Keratinocyte (primary cell): ENCODE data around the gene NEU2. TPM values are rescaled to one million over a fixed set of nuclear protein-coding genes. Genes with fewer than 3 reads are reported as not detected.

Experiments used
- DNase-seq: peaks from one replicate; pipeline ENCODE4 v3.0.0-alpha.2; 2011; ENCODE audit warnings: low read depth, missing footprints, low spot score
- FAIRE-seq: peaks from 2 replicates; lab custom pipeline; 2011; peaks lifted over from hg19 to GRCh38; lab: Jason Lieb, UNC
- H2AFZ ChIP-seq: 2 replicates; pipeline ENCODE4 v1.6.0; 2012; ENCODE audit warnings: low read length, control low read depth, inconsistent platforms; ENCODE audit not compliant: control insufficient read depth
- H3K27ac ChIP-seq: 2 replicates; pipeline ENCODE4 v1.5.1; 2011; ENCODE audit warnings: low read length; ENCODE audit not compliant: control insufficient read depth, insufficient read depth
- H3K27me3 ChIP-seq: 3 replicates; pipeline ENCODE4 v1.6.0; 2011; ENCODE audit warnings: low read length; ENCODE audit not compliant: control insufficient read depth, insufficient read depth; ENCODE audit errors: extremely low read depth
- H3K36me3 ChIP-seq, 2 experiments: 2 replicates in 1 of 2; 3 replicates in 1 of 2; pipeline ENCODE4 v1.5.1; 2011; ENCODE audit warnings: low read length in 2 of 2, mild to moderate bottlenecking in 1 of 2; ENCODE audit not compliant: control insufficient read depth in 2 of 2, insufficient read depth in 2 of 2; ENCODE audit errors: extremely low read depth in 1 of 2
- H3K4me1 ChIP-seq: 3 replicates; pipeline ENCODE4 v1.5.1; 2011; ENCODE audit warnings: low read length; ENCODE audit not compliant: control insufficient read depth, insufficient read depth; ENCODE audit errors: extremely low read depth
- H3K4me2 ChIP-seq: 3 replicates; pipeline ENCODE4 v1.6.0; 2011; ENCODE audit warnings: low read depth, low read length; ENCODE audit not compliant: control insufficient read depth, insufficient read depth; ENCODE audit errors: extremely low read depth
- H3K4me3 ChIP-seq, 3 experiments: fragments of 200-600 bp in 1 of 3; sonication (generic) in 1 of 3; 2 replicates in 2 of 3; 3 replicates in 1 of 3; pipeline ENCODE4 v1.5.1; 2011 to 2016; ENCODE audit warnings: low read length in 3 of 3, mild to moderate bottlenecking in 3 of 3, control low read depth in 2 of 3, inconsistent platforms in 1 of 3, low read depth in 1 of 3, mixed read lengths in 1 of 3, mixed run types in 1 of 3, moderate library complexity in 1 of 3; ENCODE audit not compliant: control insufficient read depth in 2 of 3, insufficient read depth in 2 of 3; ENCODE audit errors: extremely low read depth in 1 of 3
- H3K79me2 ChIP-seq: 2 replicates; pipeline ENCODE4 v1.6.0; 2012; ENCODE audit warnings: low read length; ENCODE audit not compliant: control insufficient read depth, insufficient read depth
- H3K9ac ChIP-seq: 3 replicates; pipeline ENCODE4 v1.6.0; 2011; ENCODE audit warnings: low read length; ENCODE audit not compliant: control insufficient read depth, insufficient read depth; ENCODE audit errors: extremely low read depth
- H3K9me1 ChIP-seq: 3 replicates; pipeline ENCODE4 v1.6.0; 2011; ENCODE audit warnings: low read length; ENCODE audit not compliant: control insufficient read depth, insufficient read depth; ENCODE audit errors: extremely low read depth
- H3K9me3 ChIP-seq: 2 replicates; pipeline ENCODE4 v1.5.1; 2012; ENCODE audit warnings: low read depth, low read length; ENCODE audit not compliant: control insufficient read depth
- H4K20me1 ChIP-seq: 3 replicates; pipeline ENCODE4 v1.6.0; 2011; ENCODE audit warnings: low read length; ENCODE audit not compliant: control insufficient read depth, insufficient read depth; ENCODE audit errors: extremely low read depth
- EZH2 ChIP-seq: IDR thresholded peaks from one replicate; pipeline ENCODE4 v1.6.1; 2012; ENCODE audit warnings: inconsistent platforms, mild to moderate bottlenecking, low read length, moderate library complexity
- dilution Hi-C: fragments of 300-500 bp; cut with MboI; formaldehyde crosslinking; loops from one replicate; pipeline ENCODE4 v1.7.0; 2020; ENCODE audit warnings: low sequenced_read_pairs; ENCODE audit not compliant: extremely low pct_ligation_motif_present
- polyA plus RNA-seq, 5 experiments: library from polyadenylated mRNA; depleted of rRNA in 3 of 5; stranded (reverse) in 3 of 5; stranded (forward) in 1 of 5; unstranded in 1 of 5; fragments of >200 nt; gene quantifications; 1 replicate in 1 of 5; 2 replicates in 3 of 5; 3 replicates in 1 of 5; pipeline versions ENCODE4 v1.2.1 to v1.2.3, GENCODE V29; 2011 to 2012; ENCODE audit warnings: missing spikeins in 2 of 5, low read depth in 1 of 5, low replicate concordance in 1 of 5
- TF ChIP-seq, protein P1 (sequence below), 3 experiments: IDR thresholded peaks in 1 of 3; conservative IDR thresholded peaks in 1 of 3; optimal IDR thresholded peaks in 1 of 3; 2 replicates in 2 of 3; 3 replicates in 1 of 3; pipeline versions ENCODE3 to v1.5.1; 2011; ENCODE audit warnings: low read length in 3 of 3, mild to moderate bottlenecking in 3 of 3, moderate library complexity in 2 of 3, control low read depth in 1 of 3, inconsistent platforms in 1 of 3; ENCODE audit not compliant: insufficient read depth in 2 of 3; ENCODE audit errors: extremely low read depth in 1 of 3

Gene NEU2
- polyA plus RNA-seq, 1 donor (not counting 4 experiments of a cell fraction or from before 2014, with no cell fraction given) = not detected

DNA sequence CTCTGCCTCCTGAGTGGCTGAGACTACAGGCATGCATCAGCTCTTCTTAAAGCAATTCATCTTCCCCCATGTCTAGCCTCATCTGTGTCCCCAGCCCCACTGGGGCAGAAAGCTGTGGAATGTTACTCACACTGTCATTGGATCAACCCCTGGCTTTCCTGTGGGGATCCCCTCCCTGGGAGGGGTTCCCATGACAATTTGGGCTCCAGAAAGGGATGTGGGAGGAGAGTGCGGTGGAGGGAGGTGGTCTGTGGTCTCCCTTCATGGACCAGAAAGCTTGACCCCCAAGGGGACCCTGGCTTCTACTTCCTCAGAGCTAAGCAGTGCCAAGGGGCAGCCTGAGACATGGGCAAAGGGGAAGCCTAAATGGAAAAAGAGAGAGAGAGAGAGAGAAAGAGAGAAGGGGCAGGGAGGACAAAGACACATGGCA is 20.8 kb upstream of the NEU2 start:
- Histone ChIP-seq H3K36me3 (no peaks in the 10 kb centered on the region), H3K27me3 (peaks cover 13% of the 10 kb centered on the region), H3K27ac (no peak overlapping the region), H3K4me2 (no peak overlapping the region), H3K9me1 (no peaks in the 10 kb centered on the region), H3K9me3 (no peaks in the 10 kb centered on the region), H3K9ac (no peak overlapping the region), H3K4me1 (no peaks in the 10 kb centered on the region), H3K4me3 (no peak overlapping the region), H2AFZ (no peak overlapping the region), H4K20me1 (no peaks in the 10 kb centered on the region), H3K79me2 (no peaks in the 10 kb centered on the region)
- FAIRE-seq (no peak), DNase-seq (no peak)
- dilution Hi-C loops = no loop called here
- TF ChIP-seq, protein P1, sequence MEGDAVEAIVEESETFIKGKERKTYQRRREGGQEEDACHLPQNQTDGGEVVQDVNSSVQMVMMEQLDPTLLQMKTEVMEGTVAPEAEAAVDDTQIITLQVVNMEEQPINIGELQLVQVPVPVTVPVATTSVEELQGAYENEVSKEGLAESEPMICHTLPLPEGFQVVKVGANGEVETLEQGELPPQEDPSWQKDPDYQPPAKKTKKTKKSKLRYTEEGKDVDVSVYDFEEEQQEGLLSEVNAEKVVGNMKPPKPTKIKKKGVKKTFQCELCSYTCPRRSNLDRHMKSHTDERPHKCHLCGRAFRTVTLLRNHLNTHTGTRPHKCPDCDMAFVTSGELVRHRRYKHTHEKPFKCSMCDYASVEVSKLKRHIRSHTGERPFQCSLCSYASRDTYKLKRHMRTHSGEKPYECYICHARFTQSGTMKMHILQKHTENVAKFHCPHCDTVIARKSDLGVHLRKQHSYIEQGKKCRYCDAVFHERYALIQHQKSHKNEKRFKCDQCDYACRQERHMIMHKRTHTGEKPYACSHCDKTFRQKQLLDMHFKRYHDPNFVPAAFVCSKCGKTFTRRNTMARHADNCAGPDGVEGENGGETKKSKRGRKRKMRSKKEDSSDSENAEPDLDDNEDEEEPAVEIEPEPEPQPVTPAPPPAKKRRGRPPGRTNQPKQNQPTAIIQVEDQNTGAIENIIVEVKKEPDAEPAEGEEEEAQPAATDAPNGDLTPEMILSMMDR (optimal IDR thresholded peaks at IDR 0.05 in 1 of 3, IDR thresholded peaks at IDR 0.05 in 1 of 3, conservative IDR thresholded peaks at IDR 0.05 in 1 of 3; ENCODE audit: extremely low read depth in 1 of 3, insufficient read depth in 2 of 3, low read length in 3 of 3) = no peak
- no peak for TF ChIP-seq EZH2

GRCh38 chr2:233012301-233012971 is 20.0 kb upstream of the NEU2 start:
- H3K36me3 ChIP-seq = no peaks in the 10 kb centered on the region
- H3K9me3 ChIP-seq = no peaks in the 10 kb centered on the region
- H3K4me1 ChIP-seq = no peaks in the 10 kb centered on the region
- TF ChIP-seq, protein P1 (optimal IDR thresholded peaks at IDR 0.05 in 1 of 3, IDR thresholded peaks at IDR 0.05 in 1 of 3, conservative IDR thresholded peaks at IDR 0.05 in 1 of 3; ENCODE audit: extremely low read depth in 1 of 3, insufficient read depth in 2 of 3, low read length in 3 of 3) = no peak
- no peak for TF ChIP-seq EZH2
- peaks cover 13% of the 10 kb centered on the region for H3K27me3 ChIP-seq
- no peaks in the 10 kb centered on the region for H4K20me1 ChIP-seq
- no peak overlapping the region for H3K4me3 ChIP-seq
- DNase-seq = no peak
- dilution Hi-C loops = no loop called here
- no peak overlapping the region for H3K9ac ChIP-seq
- H3K9me1 ChIP-seq = no peaks in the 10 kb centered on the region
- no peaks in the 10 kb centered on the region for H3K79me2 ChIP-seq
- FAIRE-seq = no peak
- H2AFZ ChIP-seq = no peak overlapping the region
- no peak overlapping the region for H3K27ac ChIP-seq
- H3K4me2 ChIP-seq = no peak overlapping the region
